HEK293T (cell line): ENCODE measurements around the gene HEXIM1.

ENCODE experiments used
- L3MBTL2 ChIP-seq: fragments of 450-650 bp; conservative IDR thresholded peaks from 2 replicates; pipeline ENCODE4 v1.6.1; 2016; ENCODE audit warnings: mild to moderate bottlenecking
- LEF1 ChIP-seq: fragments of 450-650 bp; IDR thresholded peaks from 2 replicates; pipeline ENCODE4 v1.6.1; 2017; ENCODE audit warnings: mild to moderate bottlenecking, borderline replicate concordance
- NFRKB ChIP-seq: fragments of 450-650 bp; IDR thresholded peaks from 2 replicates; pipeline ENCODE4 v1.6.1; 2016; ENCODE audit warnings: mild to moderate bottlenecking, moderate library complexity

GRCh38 chr17:45172541-45173286, 24.4 kb downstream of the HEXIM1 start:
- TF ChIP-seq L3MBTL2 (no peak), LEF1 (no peak), NFRKB (no peak)
